ENCODE results near the gene DAB1.
"Not testable (repeated sequence)": the region's sequence is repeated elsewhere in the genome, so short reads cannot be mapped to it uniquely, and the experiment has no call there.

DAB1 gene

GRCh38 chr1:57235730-57236510, 187.9 kb downstream of the DAB1 start:
- no peak for DNase-seq (ENCODE audit: extremely low read depth, low read depth)
- no peak overlapping the region for H3K4me3 ChIP-seq (replicated peaks; ENCODE audit: low read depth, low read length)
- no peak for TF ChIP-seq CTCF (IDR thresholded peaks at IDR 0.05; ENCODE audit: low read depth, low read length, missing control alignments)

DNA sequence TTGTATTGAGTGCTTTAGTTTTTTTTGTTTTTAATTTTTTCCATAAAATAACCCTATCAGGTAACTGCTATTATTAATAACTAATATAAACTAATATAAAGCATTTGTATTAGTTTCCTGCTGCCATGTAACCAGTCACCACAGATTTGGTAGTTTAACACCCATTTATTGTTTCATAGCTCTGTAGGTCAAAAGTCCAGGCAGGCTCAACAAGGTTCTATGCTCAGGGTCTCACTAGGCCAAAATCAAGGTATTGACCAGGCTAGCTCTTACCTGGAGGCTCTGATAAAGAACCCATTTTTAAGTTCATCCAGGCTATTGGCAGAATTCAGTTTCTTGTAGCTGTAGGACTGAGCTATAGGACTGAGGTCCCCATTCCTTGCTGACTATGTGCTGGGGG, 189.4 kb downstream of the DAB1 start:
- TF ChIP-seq CTCF (IDR thresholded peaks at IDR 0.05; ENCODE audit: low read depth, low read length, missing control alignments): no peak
- DNase-seq (ENCODE audit: extremely low read depth, low read depth): no peak
- H3K4me3 ChIP-seq (replicated peaks; ENCODE audit: low read depth, low read length): no peak overlapping the region

- no peak for DNase-seq (ENCODE audit: extremely low read depth, low read depth)
- H3K4me3 ChIP-seq (replicated peaks; ENCODE audit: low read depth, low read length): no peak overlapping the region
- TF ChIP-seq CTCF (IDR thresholded peaks at IDR 0.05; ENCODE audit: low read depth, low read length, missing control alignments): peak; percentile 19
These were observed 191.4 kb downstream of the DAB1 start for GRCh38 chr1:57232500-57232899.

- DNase-seq (ENCODE audit: extremely low read depth, low read depth): no peak
- H3K4me3 ChIP-seq (replicated peaks; ENCODE audit: low read depth, low read length): no peak overlapping the region
- TF ChIP-seq CTCF (IDR thresholded peaks at IDR 0.05; ENCODE audit: low read depth, low read length, missing control alignments): no peak
These were observed 193.9 kb downstream of the DAB1 start for GRCh38 chr1:57229998-57230397.

GRCh38 chr1:57229076-57229475, 194.8 kb downstream of the DAB1 start:
- DNase-seq (ENCODE audit: extremely low read depth, low read depth): no peak
- H3K4me3 ChIP-seq (replicated peaks; ENCODE audit: low read depth, low read length): no peak overlapping the region

GRCh38 chr1:57222801-57223200, 201.1 kb downstream of the DAB1 start:
- DNase-seq (ENCODE audit: extremely low read depth, low read depth): no peak
- H3K4me3 ChIP-seq (replicated peaks; ENCODE audit: low read depth, low read length): no peak overlapping the region
- TF ChIP-seq CTCF (IDR thresholded peaks at IDR 0.05; ENCODE audit: low read depth, low read length, missing control alignments): no peak

More at GRCh38 chr1:57229076-57229475, 194.8 kb downstream of the DAB1 start:
- no peak for TF ChIP-seq CTCF (IDR thresholded peaks at IDR 0.05; ENCODE audit: low read depth, low read length, missing control alignments)

DNA sequence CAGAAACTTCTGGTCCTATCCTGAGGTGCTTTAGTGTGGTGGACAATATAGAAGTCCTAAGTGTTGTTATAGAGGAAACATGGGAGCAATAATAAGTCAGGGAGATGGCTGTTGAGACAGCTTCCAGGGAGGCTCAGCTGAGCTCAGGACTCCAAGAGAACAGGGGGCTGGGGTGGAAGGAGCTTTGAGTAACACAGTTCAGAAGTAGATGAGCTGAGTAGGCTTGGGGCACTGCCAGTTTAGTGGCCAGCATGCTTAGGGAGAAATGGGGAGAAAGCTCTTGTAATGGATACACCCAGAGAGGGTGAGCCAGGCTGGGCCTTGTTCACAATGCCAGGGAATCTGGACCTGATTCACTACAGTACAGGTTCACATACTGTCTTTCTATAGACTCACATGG, 201.6 kb downstream of the DAB1 start:
- no peak overlapping the region for H3K4me3 ChIP-seq (replicated peaks; ENCODE audit: low read depth, low read length)
- no peak for TF ChIP-seq CTCF (IDR thresholded peaks at IDR 0.05; ENCODE audit: low read depth, low read length, missing control alignments)

GRCh38 chr1:57220905-57221304, 203.0 kb downstream of the DAB1 start:
- H3K4me3 ChIP-seq (replicated peaks; ENCODE audit: low read depth, low read length); DNase-seq (ENCODE audit: extremely low read depth, low read depth): not testable (repeated sequence)

More for the DNA sequence above, 201.6 kb downstream of the DAB1 start:
- DNase-seq (ENCODE audit: extremely low read depth, low read depth): no peak
